Measurements from ENCODE around the gene LPCAT2.

GRCh38 chr16:55521792-55522191, 12.9 kb downstream of the LPCAT2 start:
- TF ChIP-seq CTCF (IDR thresholded peaks at IDR 0.05) (no peak), POLR2A (IDR thresholded peaks at IDR 0.05) (no peak), EP300 (IDR thresholded peaks at IDR 0.05) (no peak), POLR2AphosphoS5 (IDR thresholded peaks at IDR 0.05) (no peak)

Measured in gastroesophageal sphincter (tissue), 3 donors.